ENCODE data around the gene RUNX2. TPM values are rescaled to one million over a fixed set of nuclear protein-coding genes. Genes with fewer than 3 reads are reported as not detected.
"Not testable (repeated sequence)": the region's sequence is repeated elsewhere in the genome, so short reads cannot be mapped to it uniquely, and the experiment has no call there.

The RUNX2 gene
- total RNA-seq, 2 experiments from 2014 or later = 0.27 to 0.44 TPM

DNA sequence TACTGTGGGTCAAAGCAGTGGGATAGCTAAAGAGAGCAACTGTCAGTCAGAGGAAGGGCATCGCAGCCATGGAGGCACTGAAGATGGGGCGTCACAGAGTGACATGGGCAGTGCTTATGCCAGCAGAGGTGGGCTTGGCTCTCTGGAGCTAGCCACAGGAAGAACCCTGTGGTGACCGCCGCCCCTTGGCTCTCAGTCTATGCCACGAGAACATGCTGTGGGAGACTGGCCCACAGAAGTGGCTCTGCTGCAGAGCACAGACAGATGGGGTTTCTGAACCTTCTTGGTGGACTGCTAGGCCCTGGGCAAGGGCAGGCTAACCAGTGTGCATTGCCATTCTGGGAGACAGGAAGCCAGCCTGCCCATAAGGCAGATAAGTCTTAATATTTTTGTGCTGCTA is 339.6 kb downstream of the RUNX2 start:
- Histone ChIP-seq H3K9me3 (ENCODE audit: low read length) (no peaks in the 10 kb centered on the region), H4K20me1 (ENCODE audit: insufficient read depth, low read length) (no peaks in the 10 kb centered on the region), H3K27ac (ENCODE audit: low read depth, low read length, poor library complexity, severe bottlenecking) (no peak overlapping the region), H3K4me3 (ENCODE audit: low read depth, low read length, poor library complexity, severe bottlenecking) (no peak overlapping the region), H3K36me3 (ENCODE audit: insufficient read depth, low read length) (no peaks in the 10 kb centered on the region), H3K9me2 (ENCODE audit: insufficient read depth, low read length) (no peaks in the 10 kb centered on the region), H3K4me2 (ENCODE audit: low read length) (no peak overlapping the region), H2AFZ (ENCODE audit: low read length) (no peak overlapping the region), H3K4me1 (ENCODE audit: insufficient read depth, low read length, poor library complexity, severe bottlenecking) (peaks cover 34% of the 10 kb centered on the region), H3K79me2 (ENCODE audit: insufficient read depth, low read depth, low read length) (no peaks in the 10 kb centered on the region)
- no peak for DNase-seq (ENCODE audit: low spot score)
- no TSS peak for BruUV-seq (replicated peaks)
- CTCF ChIA-PET (ENCODE audit: unreplicated experiment) = no interaction called here
- POLR2A ChIA-PET = no interaction called here
- intact Hi-C loops (cut with micrococcal nuclease; ENCODE audit: unreplicated experiment) = no loop called here
- TF ChIP-seq, protein P1, sequence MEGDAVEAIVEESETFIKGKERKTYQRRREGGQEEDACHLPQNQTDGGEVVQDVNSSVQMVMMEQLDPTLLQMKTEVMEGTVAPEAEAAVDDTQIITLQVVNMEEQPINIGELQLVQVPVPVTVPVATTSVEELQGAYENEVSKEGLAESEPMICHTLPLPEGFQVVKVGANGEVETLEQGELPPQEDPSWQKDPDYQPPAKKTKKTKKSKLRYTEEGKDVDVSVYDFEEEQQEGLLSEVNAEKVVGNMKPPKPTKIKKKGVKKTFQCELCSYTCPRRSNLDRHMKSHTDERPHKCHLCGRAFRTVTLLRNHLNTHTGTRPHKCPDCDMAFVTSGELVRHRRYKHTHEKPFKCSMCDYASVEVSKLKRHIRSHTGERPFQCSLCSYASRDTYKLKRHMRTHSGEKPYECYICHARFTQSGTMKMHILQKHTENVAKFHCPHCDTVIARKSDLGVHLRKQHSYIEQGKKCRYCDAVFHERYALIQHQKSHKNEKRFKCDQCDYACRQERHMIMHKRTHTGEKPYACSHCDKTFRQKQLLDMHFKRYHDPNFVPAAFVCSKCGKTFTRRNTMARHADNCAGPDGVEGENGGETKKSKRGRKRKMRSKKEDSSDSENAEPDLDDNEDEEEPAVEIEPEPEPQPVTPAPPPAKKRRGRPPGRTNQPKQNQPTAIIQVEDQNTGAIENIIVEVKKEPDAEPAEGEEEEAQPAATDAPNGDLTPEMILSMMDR (conservative IDR thresholded peaks at IDR 0.05; ENCODE audit: low read length) = no peak
- TF ChIP-seq EZH2phosphoT487 (IDR thresholded peaks at IDR 0.05; ENCODE audit: borderline replicate concordance, low read depth, low read length) = no peak

DNA sequence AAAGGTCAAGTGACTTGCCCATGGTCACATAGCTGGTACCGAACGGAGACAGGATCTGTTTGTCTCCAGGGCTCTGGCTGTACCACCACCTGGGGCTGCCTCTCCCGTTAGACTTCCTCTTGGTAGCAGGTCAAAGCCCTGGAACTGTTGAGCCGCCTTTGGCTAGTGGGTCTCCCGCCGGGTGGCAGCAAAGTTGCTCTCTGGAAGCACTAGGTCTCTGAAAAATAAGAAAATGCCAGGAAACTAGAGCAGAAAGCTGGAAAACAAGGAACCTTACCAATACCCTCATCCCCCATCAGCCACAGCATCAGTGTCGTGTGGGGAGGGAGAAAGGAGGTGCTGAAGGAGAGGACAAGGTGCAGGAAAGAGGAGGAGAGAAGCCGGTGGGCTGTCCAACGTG is 340.6 kb downstream of the RUNX2 start:
- intact Hi-C loops (cut with micrococcal nuclease; ENCODE audit: unreplicated experiment) = no loop called here
- TF ChIP-seq, protein P1 (conservative IDR thresholded peaks at IDR 0.05; ENCODE audit: low read length) = no peak
- no peak for TF ChIP-seq EZH2phosphoT487 (IDR thresholded peaks at IDR 0.05; ENCODE audit: borderline replicate concordance, low read depth, low read length)
- H3K79me2 ChIP-seq (ENCODE audit: insufficient read depth, low read depth, low read length) = no peaks in the 10 kb centered on the region
- no peak overlapping the region for H3K4me3 ChIP-seq (ENCODE audit: low read depth, low read length, poor library complexity, severe bottlenecking)
- no peak overlapping the region for H2AFZ ChIP-seq (ENCODE audit: low read length)
- H3K4me2 ChIP-seq (ENCODE audit: low read length) = no peak overlapping the region
- H3K9me3 ChIP-seq (ENCODE audit: low read length) = no peaks in the 10 kb centered on the region
- ChIA-PET POLR2A (no interaction called here), CTCF (ENCODE audit: unreplicated experiment) (no interaction called here)
- H3K27ac ChIP-seq (ENCODE audit: low read depth, low read length, poor library complexity, severe bottlenecking) = no peak overlapping the region
- no peaks in the 10 kb centered on the region for H3K36me3 ChIP-seq (ENCODE audit: insufficient read depth, low read length)
- DNase-seq (ENCODE audit: low spot score) = no peak
- BruUV-seq (replicated peaks) = no TSS peak
- H3K4me1 ChIP-seq (ENCODE audit: insufficient read depth, low read length, poor library complexity, severe bottlenecking) = peaks cover 25% of the 10 kb centered on the region
- H4K20me1 ChIP-seq (ENCODE audit: insufficient read depth, low read length) = no peaks in the 10 kb centered on the region
- no peaks in the 10 kb centered on the region for H3K9me2 ChIP-seq (ENCODE audit: insufficient read depth, low read length)

DNA sequence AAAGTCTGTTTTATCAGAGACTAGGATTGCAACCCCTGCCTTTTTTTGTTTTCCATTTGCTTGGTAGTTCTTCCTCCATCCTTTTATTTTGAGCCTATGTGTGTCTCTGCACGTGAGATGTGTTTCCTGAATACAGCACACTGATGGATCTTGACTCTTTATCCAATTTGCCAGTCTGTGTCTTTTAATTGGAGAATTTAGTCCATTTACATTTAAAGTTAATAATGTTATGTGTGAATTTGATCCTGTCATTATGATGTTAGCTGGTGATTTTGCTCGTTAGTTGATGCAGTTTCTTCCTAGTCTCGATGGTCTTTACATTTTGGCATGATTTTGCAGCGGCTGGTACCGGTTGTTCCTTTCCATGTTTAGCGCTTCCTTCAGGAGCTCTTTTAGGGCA is 345.0 kb downstream of the RUNX2 start:
- POLR2A ChIA-PET; H2AFZ ChIP-seq (ENCODE audit: low read length); intact Hi-C loops (cut with micrococcal nuclease; ENCODE audit: unreplicated experiment); H3K9me3 ChIP-seq (ENCODE audit: low read length); H3K9me2 ChIP-seq (ENCODE audit: insufficient read depth, low read length); H3K4me3 ChIP-seq (ENCODE audit: low read depth, low read length, poor library complexity, severe bottlenecking); H3K36me3 ChIP-seq (ENCODE audit: insufficient read depth, low read length); H3K4me2 ChIP-seq (ENCODE audit: low read length); H3K27ac ChIP-seq (ENCODE audit: low read depth, low read length, poor library complexity, severe bottlenecking); H4K20me1 ChIP-seq (ENCODE audit: insufficient read depth, low read length); H3K79me2 ChIP-seq (ENCODE audit: insufficient read depth, low read depth, low read length); BruUV-seq (replicated peaks); DNase-seq (ENCODE audit: low spot score); CTCF ChIA-PET (ENCODE audit: unreplicated experiment): not testable (repeated sequence)
- H3K4me1 ChIP-seq (ENCODE audit: insufficient read depth, low read length, poor library complexity, severe bottlenecking) = peaks cover 15% of the 10 kb centered on the region

DNA sequence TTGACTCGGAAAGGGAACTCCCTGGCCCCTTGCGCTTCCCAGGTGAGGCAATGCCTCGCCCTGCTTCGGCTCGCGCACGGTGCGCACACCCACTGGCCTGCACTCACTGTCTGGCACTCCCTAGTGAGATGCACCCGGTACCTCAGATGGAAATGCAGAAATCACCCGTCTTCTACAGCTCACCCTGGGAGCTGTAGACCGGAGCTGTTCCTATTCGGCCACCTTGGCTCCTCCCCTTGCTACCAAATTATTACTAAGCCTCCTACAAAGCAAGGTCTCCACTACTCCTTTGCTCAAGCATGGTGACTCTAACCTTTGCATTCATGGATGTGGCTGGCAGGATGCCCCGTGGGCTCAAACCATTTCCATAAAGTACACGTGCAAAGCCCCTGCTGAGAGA is 347.0 kb downstream of the RUNX2 start:
- H3K79me2 ChIP-seq (ENCODE audit: insufficient read depth, low read depth, low read length); H4K20me1 ChIP-seq (ENCODE audit: insufficient read depth, low read length); H3K36me3 ChIP-seq (ENCODE audit: insufficient read depth, low read length); BruUV-seq (replicated peaks); H3K4me2 ChIP-seq (ENCODE audit: low read length); H3K27ac ChIP-seq (ENCODE audit: low read depth, low read length, poor library complexity, severe bottlenecking); intact Hi-C loops (cut with micrococcal nuclease; ENCODE audit: unreplicated experiment); H2AFZ ChIP-seq (ENCODE audit: low read length); H3K9me2 ChIP-seq (ENCODE audit: insufficient read depth, low read length); H3K4me3 ChIP-seq (ENCODE audit: low read depth, low read length, poor library complexity, severe bottlenecking); CTCF ChIA-PET (ENCODE audit: unreplicated experiment); DNase-seq (ENCODE audit: low spot score); H3K9me3 ChIP-seq (ENCODE audit: low read length): not testable (repeated sequence)
- POLR2A ChIA-PET = interaction anchor here (2.6 kb wide), 1 partner anchor 15 kb away, joined by 10 read pairs; no protein-coding TSS in a partner anchor
- peaks cover 26% of the 10 kb centered on the region for H3K4me1 ChIP-seq (ENCODE audit: insufficient read depth, low read length, poor library complexity, severe bottlenecking)

Measured in OCI-LY7 (cell line).